ENCODE results near the gene BDKRB1. TPM values are rescaled to one million over a fixed set of nuclear protein-coding genes. Genes with fewer than 3 reads are reported as not detected.

BDKRB1 gene
- total RNA-seq, 1 experiment from 2014 or later = 0.11 TPM

DNA sequence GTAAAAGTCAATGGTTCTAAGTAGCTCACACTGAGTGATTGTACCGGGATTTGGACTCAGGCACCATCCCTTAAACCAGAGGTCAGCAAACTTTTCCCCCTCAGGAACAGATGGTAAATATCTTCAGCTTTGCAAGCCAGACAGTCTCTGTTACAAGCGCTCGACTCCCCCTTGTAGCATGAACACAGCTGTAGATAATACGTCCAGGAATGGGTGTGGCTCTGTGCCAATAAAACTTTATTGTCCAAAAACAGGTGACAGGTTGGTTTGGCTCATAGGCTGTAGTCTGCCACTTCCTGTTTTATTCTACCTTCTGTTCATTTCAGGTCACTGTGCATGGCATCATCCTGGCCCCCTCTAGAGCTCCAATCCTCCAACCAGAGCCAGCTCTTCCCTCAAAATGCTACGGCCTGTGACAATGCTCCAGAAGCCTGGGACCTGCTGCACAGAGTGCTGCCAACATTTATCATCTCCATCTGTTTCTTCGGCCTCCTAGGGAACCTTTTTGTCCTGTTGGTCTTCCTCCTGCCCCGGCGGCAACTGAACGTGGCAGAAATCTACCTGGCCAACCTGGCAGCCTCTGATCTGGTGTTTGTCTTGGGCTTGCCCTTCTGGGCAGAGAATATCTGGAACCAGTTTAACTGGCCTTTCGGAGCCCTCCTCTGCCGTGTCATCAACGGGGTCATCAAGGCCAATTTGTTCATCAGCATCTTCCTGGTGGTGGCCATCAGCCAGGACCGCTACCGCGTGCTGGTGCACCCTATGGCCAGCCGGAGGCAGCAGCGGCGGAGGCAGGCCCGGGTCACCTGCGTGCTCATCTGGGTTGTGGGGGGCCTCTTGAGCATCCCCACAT, 7.6 kb downstream of the BDKRB1 start (continued):
- no peak for TF ChIP-seq ZNF138 (CRISPR knock-in tag; conservative IDR thresholded peaks at IDR 0.05)
- TF ChIP-seq, protein P1, sequence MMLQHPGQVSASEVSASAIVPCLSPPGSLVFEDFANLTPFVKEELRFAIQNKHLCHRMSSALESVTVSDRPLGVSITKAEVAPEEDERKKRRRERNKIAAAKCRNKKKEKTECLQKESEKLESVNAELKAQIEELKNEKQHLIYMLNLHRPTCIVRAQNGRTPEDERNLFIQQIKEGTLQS (CRISPR knock-in tag; conservative IDR thresholded peaks at IDR 0.05) = no peak

DNA sequence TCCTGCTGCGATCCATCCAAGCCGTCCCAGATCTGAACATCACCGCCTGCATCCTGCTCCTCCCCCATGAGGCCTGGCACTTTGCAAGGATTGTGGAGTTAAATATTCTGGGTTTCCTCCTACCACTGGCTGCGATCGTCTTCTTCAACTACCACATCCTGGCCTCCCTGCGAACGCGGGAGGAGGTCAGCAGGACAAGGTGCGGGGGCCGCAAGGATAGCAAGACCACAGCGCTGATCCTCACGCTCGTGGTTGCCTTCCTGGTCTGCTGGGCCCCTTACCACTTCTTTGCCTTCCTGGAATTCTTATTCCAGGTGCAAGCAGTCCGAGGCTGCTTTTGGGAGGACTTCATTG, 8.2 kb downstream of the BDKRB1 start:
- TF ChIP-seq, protein P2, sequence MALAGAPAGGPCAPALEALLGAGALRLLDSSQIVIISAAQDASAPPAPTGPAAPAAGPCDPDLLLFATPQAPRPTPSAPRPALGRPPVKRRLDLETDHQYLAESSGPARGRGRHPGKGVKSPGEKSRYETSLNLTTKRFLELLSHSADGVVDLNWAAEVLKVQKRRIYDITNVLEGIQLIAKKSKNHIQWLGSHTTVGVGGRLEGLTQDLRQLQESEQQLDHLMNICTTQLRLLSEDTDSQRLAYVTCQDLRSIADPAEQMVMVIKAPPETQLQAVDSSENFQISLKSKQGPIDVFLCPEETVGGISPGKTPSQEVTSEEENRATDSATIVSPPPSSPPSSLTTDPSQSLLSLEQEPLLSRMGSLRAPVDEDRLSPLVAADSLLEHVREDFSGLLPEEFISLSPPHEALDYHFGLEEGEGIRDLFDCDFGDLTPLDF (CRISPR knock-in tag; IDR thresholded peaks at IDR 0.05) = no peak
- TF ChIP-seq IRF1 (CRISPR knock-in tag; IDR thresholded peaks at IDR 0.05) (no peak), MXD4 (CRISPR knock-in tag; IDR thresholded peaks at IDR 0.05; ENCODE audit: borderline replicate concordance) (no peak), ZNF219 (CRISPR knock-in tag; IDR thresholded peaks at IDR 0.05; ENCODE audit: borderline replicate concordance) (no peak), KAT7 (CRISPR knock-in tag; IDR thresholded peaks at IDR 0.05; ENCODE audit: borderline replicate concordance) (no peak), ZNF423 (CRISPR knock-in tag; IDR thresholded peaks at IDR 0.05) (no peak), ZNF396 (CRISPR knock-in tag; IDR thresholded peaks at IDR 0.05; ENCODE audit: borderline replicate concordance) (no peak), CTCF (IDR thresholded peaks at IDR 0.05) (no peak)
- peaks cover 5% of the 10 kb centered on the region for H3K9me3 Mint-ChIP-seq
- no peak for DNase-seq (ENCODE audit: low spot score)
- CTCF ChIA-PET = interaction anchor here (0.7 to 6.5 kb wide), 2 partner anchors 159 to 165 kb away, joined by 3 to 53 read pairs; no protein-coding TSS in a partner anchor
- H3K27ac Mint-ChIP-seq = no peak overlapping the region
- POLR2A ChIA-PET = no interaction called here
- H3K4me3 Mint-ChIP-seq = no peak overlapping the region
- H3K4me1 Mint-ChIP-seq = no peaks in the 10 kb centered on the region
- H3K36me3 Mint-ChIP-seq = no peaks in the 10 kb centered on the region
- ATAC-seq = no peak
- H3K27me3 Mint-ChIP-seq (ENCODE audit: low read depth) = no peaks in the 10 kb centered on the region

DNA sequence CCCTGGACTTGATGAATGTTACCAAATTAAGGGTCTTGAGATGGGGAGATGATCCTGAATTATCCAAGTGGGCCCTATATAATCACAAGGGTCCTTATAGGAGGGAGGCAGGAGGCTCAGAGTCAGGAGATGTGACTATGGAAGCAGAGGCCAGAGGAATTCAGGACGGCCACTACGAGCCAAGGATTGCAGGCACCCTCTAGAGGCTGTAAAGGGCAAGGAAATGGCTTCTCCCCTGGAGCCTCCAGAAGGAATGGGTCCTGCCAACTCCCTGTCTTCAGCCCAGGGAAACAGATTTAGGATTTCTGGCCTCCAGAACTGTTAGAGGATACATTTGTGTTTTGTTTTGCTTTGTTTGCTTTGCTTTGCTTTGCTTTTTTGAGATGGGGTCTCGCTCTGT, 8.8 kb downstream of the BDKRB1 start:
- peaks cover under 1% of the 10 kb centered on the region; the same call in 1 of the 2 replicates for H3K9me3 Mint-ChIP-seq
- H3K4me1 Mint-ChIP-seq = no peaks in the 10 kb centered on the region
- peak; percentile 30 for DNase-seq (ENCODE audit: low spot score)
- ChIA-PET POLR2A (no interaction called here), CTCF (interaction anchor here (6.5 kb wide), 1 partner anchor 165 kb away, joined by 53 read pairs; no protein-coding TSS in a partner anchor)
- no peaks in the 10 kb centered on the region for H3K27me3 Mint-ChIP-seq (ENCODE audit: low read depth)
- TF ChIP-seq, protein P3, sequence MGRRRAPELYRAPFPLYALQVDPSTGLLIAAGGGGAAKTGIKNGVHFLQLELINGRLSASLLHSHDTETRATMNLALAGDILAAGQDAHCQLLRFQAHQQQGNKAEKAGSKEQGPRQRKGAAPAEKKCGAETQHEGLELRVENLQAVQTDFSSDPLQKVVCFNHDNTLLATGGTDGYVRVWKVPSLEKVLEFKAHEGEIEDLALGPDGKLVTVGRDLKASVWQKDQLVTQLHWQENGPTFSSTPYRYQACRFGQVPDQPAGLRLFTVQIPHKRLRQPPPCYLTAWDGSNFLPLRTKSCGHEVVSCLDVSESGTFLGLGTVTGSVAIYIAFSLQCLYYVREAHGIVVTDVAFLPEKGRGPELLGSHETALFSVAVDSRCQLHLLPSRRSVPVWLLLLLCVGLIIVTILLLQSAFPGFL (CRISPR knock-in tag; IDR thresholded peaks at IDR 0.05; ENCODE audit: borderline replicate concordance) = no peak
- TF ChIP-seq MXD4 (CRISPR knock-in tag; IDR thresholded peaks at IDR 0.05; ENCODE audit: borderline replicate concordance) = no peak
- TF ChIP-seq KAT7 (CRISPR knock-in tag; IDR thresholded peaks at IDR 0.05; ENCODE audit: borderline replicate concordance) = no peak
- no peak for TF ChIP-seq RELA (CRISPR knock-in tag; IDR thresholded peaks at IDR 0.05; ENCODE audit: borderline replicate concordance)
- no peak for TF ChIP-seq CREM (CRISPR knock-in tag; IDR thresholded peaks at IDR 0.05)
- no peak for TF ChIP-seq ESRRA (CRISPR knock-in tag; IDR thresholded peaks at IDR 0.05; ENCODE audit: borderline replicate concordance)
- TF ChIP-seq, protein P4, sequence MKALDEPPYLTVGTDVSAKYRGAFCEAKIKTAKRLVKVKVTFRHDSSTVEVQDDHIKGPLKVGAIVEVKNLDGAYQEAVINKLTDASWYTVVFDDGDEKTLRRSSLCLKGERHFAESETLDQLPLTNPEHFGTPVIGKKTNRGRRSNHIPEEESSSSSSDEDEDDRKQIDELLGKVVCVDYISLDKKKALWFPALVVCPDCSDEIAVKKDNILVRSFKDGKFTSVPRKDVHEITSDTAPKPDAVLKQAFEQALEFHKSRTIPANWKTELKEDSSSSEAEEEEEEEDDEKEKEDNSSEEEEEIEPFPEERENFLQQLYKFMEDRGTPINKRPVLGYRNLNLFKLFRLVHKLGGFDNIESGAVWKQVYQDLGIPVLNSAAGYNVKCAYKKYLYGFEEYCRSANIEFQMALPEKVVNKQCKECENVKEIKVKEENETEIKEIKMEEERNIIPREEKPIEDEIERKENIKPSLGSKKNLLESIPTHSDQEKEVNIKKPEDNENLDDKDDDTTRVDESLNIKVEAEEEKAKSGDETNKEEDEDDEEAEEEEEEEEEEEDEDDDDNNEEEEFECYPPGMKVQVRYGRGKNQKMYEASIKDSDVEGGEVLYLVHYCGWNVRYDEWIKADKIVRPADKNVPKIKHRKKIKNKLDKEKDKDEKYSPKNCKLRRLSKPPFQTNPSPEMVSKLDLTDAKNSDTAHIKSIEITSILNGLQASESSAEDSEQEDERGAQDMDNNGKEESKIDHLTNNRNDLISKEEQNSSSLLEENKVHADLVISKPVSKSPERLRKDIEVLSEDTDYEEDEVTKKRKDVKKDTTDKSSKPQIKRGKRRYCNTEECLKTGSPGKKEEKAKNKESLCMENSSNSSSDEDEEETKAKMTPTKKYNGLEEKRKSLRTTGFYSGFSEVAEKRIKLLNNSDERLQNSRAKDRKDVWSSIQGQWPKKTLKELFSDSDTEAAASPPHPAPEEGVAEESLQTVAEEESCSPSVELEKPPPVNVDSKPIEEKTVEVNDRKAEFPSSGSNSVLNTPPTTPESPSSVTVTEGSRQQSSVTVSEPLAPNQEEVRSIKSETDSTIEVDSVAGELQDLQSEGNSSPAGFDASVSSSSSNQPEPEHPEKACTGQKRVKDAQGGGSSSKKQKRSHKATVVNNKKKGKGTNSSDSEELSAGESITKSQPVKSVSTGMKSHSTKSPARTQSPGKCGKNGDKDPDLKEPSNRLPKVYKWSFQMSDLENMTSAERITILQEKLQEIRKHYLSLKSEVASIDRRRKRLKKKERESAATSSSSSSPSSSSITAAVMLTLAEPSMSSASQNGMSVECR (CRISPR knock-in tag; IDR thresholded peaks at IDR 0.05; ENCODE audit: borderline replicate concordance) = no peak
- no peak for TF ChIP-seq MAX (CRISPR knock-in tag; IDR thresholded peaks at IDR 0.05)
- TF ChIP-seq STAT6 (CRISPR knock-in tag; conservative IDR thresholded peaks at IDR 0.05; ENCODE audit: low read depth) = no peak
- no peak for TF ChIP-seq ATF1 (CRISPR knock-in tag; IDR thresholded peaks at IDR 0.05)
- H3K27ac Mint-ChIP-seq = no peak overlapping the region
- H3K4me3 Mint-ChIP-seq = no peak overlapping the region
- ATAC-seq = peak; percentile 90
- H3K36me3 Mint-ChIP-seq = no peaks in the 10 kb centered on the region

All from WTC11 (cell line).